Transverse colon (tissue), 4 donors: Measurements from ENCODE around the gene HELZ2.
"Not testable (repeated sequence)": the region's sequence is repeated elsewhere in the genome, so short reads cannot be mapped to it uniquely, and the experiment has no call there.

ENCODE experiments used
- POLR2AphosphoS5 ChIP-seq, 3 donors: sonication (generic); formaldehyde crosslinking; IDR thresholded peaks; one replicate each; pipeline ENCODE4 v1.6.1; 2016; ENCODE audit warnings: antibody characterized with exemption in 3 of 3
- TF ChIP-seq, protein P1 (sequence below), 5 experiments: fragments of 200-600 bp in 3 of 5; fragments of 450-650 bp in 2 of 5; sonication (generic) in 3 of 5; IDR thresholded peaks; 1 replicate in 2 of 5; 2 replicates in 3 of 5; pipeline ENCODE4 v1.5.1; 2016 to 2017; ENCODE audit warnings: antibody characterized with exemption in 5 of 5, inconsistent platforms in 3 of 5, mild to moderate bottlenecking in 2 of 5, moderate library complexity in 1 of 5

DNA sequence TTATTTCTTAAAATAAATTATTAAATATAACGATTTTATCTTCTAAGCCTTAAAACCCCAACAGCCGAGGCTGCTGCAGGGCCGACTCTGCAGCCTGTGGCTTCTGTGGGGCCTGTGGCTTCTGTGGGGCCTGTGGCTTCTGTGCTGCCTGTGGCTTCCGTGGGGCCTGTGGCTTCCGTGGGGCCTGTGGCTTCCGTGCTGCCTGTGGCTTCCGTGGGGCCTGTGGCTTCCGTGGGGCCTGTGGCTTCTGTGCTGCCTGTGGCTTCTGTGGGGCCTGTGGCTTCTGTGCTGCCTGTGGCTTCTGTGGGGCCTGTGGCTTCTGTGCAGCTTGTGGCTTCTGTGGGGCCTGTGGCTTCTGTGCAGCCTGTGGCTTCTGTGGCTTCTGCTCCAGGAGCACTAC, 27.6 kb upstream of the HELZ2 start:
- TF ChIP-seq, protein P1, sequence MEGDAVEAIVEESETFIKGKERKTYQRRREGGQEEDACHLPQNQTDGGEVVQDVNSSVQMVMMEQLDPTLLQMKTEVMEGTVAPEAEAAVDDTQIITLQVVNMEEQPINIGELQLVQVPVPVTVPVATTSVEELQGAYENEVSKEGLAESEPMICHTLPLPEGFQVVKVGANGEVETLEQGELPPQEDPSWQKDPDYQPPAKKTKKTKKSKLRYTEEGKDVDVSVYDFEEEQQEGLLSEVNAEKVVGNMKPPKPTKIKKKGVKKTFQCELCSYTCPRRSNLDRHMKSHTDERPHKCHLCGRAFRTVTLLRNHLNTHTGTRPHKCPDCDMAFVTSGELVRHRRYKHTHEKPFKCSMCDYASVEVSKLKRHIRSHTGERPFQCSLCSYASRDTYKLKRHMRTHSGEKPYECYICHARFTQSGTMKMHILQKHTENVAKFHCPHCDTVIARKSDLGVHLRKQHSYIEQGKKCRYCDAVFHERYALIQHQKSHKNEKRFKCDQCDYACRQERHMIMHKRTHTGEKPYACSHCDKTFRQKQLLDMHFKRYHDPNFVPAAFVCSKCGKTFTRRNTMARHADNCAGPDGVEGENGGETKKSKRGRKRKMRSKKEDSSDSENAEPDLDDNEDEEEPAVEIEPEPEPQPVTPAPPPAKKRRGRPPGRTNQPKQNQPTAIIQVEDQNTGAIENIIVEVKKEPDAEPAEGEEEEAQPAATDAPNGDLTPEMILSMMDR (IDR thresholded peaks at IDR 0.05): not testable (repeated sequence)
- TF ChIP-seq POLR2AphosphoS5 (IDR thresholded peaks at IDR 0.05): not testable (repeated sequence)
